Measurements from ENCODE around the gene FTO. TPM values are rescaled to one million over a fixed set of nuclear protein-coding genes. Genes with fewer than 3 reads are reported as not detected.

The FTO gene
- total and polyA plus RNA-seq, 2 of the 8 experiments (the other 6 are each of a cell fraction or from before 2014, with no cell fraction given), result 34.5 to 59.8 TPM

DNA sequence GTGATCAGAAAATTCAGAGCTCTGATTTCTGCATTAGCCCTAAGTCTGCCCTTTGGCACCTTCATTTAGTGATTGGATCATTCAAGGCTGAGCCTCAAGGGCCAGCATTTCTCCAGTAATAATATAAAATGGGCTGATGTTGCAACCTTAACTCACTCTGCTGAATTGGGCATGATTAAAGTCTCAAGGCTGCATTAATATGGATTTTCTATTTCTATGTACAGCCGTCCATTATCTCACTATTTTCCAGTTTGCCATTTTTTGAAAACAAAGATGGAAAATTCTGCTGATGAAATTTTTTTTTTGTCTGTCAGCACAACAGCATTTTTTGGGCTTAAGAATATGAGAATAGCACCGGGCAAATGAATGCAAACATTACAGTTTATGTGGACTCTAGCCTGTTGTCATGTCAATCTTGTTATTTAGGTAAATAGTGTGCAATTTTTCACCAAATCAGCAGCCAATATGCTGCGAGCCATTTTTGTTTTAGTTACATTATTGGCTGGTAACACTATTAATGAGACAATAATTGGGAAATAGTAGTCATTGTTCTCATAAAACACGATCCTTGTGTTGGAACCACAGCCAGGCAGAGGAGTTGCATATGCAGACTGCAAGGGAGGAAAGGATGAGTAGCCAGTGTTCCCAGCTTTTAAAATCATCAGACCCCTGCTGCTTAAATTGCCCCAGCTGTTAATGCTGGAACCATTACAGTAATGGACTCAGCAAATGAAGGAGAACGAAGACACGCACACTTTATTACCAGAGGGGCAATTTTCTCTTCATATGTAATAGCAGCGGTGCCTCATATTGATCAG lies 10.5 kb downstream of the FTO start:
- CTCF ChIA-PET (ENCODE audit: partially characterized antibody), result interaction anchor here (0.6 to 1.2 kb wide), 2 partner anchors 29 to 166 kb away, joined by 3 read pairs; no protein-coding TSS in a partner anchor
- TF ChIP-seq, protein P1, sequence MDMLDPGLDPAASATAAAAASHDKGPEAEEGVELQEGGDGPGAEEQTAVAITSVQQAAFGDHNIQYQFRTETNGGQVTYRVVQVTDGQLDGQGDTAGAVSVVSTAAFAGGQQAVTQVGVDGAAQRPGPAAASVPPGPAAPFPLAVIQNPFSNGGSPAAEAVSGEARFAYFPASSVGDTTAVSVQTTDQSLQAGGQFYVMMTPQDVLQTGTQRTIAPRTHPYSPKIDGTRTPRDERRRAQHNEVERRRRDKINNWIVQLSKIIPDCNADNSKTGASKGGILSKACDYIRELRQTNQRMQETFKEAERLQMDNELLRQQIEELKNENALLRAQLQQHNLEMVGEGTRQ (IDR thresholded peaks at IDR 0.05; ENCODE audit: low read length), result no peak
- TF ChIP-seq, protein P2, sequence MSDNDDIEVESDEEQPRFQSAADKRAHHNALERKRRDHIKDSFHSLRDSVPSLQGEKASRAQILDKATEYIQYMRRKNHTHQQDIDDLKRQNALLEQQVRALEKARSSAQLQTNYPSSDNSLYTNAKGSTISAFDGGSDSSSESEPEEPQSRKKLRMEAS (IDR thresholded peaks at IDR 0.05), result no peak
- TF ChIP-seq JUND (IDR thresholded peaks at IDR 0.05; ENCODE audit: low read length), result no peak
- no peak for TF ChIP-seq SIRT6 (IDR thresholded peaks at IDR 0.05; ENCODE audit: low read length)
- TF ChIP-seq CBX8 (IDR thresholded peaks at IDR 0.05; ENCODE audit: borderline replicate concordance, low read depth, low read length), result no peak
- no peak for TF ChIP-seq SP1 (IDR thresholded peaks at IDR 0.05; ENCODE audit: low read depth, low read length)
- no peak for TF ChIP-seq MAFK (IDR thresholded peaks at IDR 0.05; ENCODE audit: low read depth, low read length)
- TF ChIP-seq TAF1 (IDR thresholded peaks at IDR 0.05; ENCODE audit: low read depth, low read length), result no peak
- TF ChIP-seq GTF2F1 (IDR thresholded peaks at IDR 0.05; ENCODE audit: borderline replicate concordance, low read depth, low read length), result no peak
- no peak for TF ChIP-seq FOSL1 (IDR thresholded peaks at IDR 0.05; ENCODE audit: insufficient read depth, low read depth, low read length)

More for the DNA sequence above, 10.5 kb downstream of the FTO start:
- no peak overlapping the region for H3K9ac ChIP-seq (replicated peaks in 1 of 4; ENCODE audit: extremely low read depth in 1 of 4, low read depth in 3 of 4, low read length in 3 of 4)
- peaks cover 3% of the 10 kb centered on the region for H3K79me1 ChIP-seq (ENCODE audit: low read depth, low read length)
- no peak overlapping the region for H4K91ac ChIP-seq (replicated peaks; ENCODE audit: insufficient read length, low read length)
- H3K23ac ChIP-seq (ENCODE audit: insufficient read length), result no peak overlapping the region
- no peak overlapping the region for H2BK15ac ChIP-seq (ENCODE audit: low read length)
- H3K4me1 ChIP-seq (replicated peaks in 1 of 4; ENCODE audit: control insufficient read depth in 3 of 4, insufficient read depth in 4 of 4, low read length in 3 of 4), result peaks cover 0 to 6% (median 0%) of the 10 kb centered on the region in 4 experiments; a peak in 1 of 7 replicates
- peaks cover 0 to 3% of the 10 kb centered on the region in 2 experiments for H4K20me1 ChIP-seq (replicated peaks in 1 of 2; ENCODE audit: control insufficient read depth in 1 of 2, insufficient read depth in 2 of 2, low read length in 2 of 2)
- no peak overlapping the region for H2BK5ac ChIP-seq (ENCODE audit: low read depth, low read length)
- no peak overlapping the region for H3K4me3 ChIP-seq (ENCODE audit: extremely low read depth in 1 of 4, insufficient read depth in 2 of 4, low read depth in 3 of 4, low read length in 4 of 4)
- no peak overlapping the region for H3K4me2 ChIP-seq (ENCODE audit: insufficient read depth in 1 of 2, low read depth in 2 of 2, low read length in 2 of 2)
- no peak overlapping the region for H2BK120ac ChIP-seq (replicated peaks; ENCODE audit: low read depth, low read length)
- no peaks in the 10 kb centered on the region for H3K36me3 ChIP-seq (ENCODE audit: control insufficient read depth in 2 of 4, insufficient read depth in 4 of 4, low read length in 3 of 4)
- H3K14ac ChIP-seq (ENCODE audit: insufficient read length), result no peak overlapping the region
- no peak overlapping the region for H2AFZ ChIP-seq (ENCODE audit: low read length)
- H4K5ac ChIP-seq (ENCODE audit: insufficient read length, low read depth, low read length), result no peak overlapping the region
- H3K79me2 ChIP-seq (ENCODE audit: control insufficient read depth in 1 of 2, insufficient read depth in 2 of 2, low read length in 2 of 2), result peaks cover 0 to 30% of the 10 kb centered on the region in 2 experiments; a peak in 2 of 4 replicates
- DNase-seq (ENCODE audit: low read depth in 1 of 2, low spot score in 2 of 2), result no peak
- no peak overlapping the region for H3K4ac ChIP-seq (replicated peaks; ENCODE audit: insufficient read length, low read depth, low read length)
- H3K9me3 ChIP-seq (ENCODE audit: insufficient read depth in 2 of 2, low read depth in 1 of 2, low read length in 1 of 2), result no peaks in the 10 kb centered on the region
- 87% methylated on average over 7 of the region's 7 CpGs; no CpG with 5 or more reads in 1 of the 2 experiments for WGBS, 2 experiments (ENCODE audit: extremely low coverage in 1 of 2, insufficient coverage in 1 of 2, insufficient read length in 1 of 2, insufficient replicate concordance in 2 of 2, low coverage in 1 of 2, low lambda C conversion rate in 2 of 2, missing lambda C conversion rate in 1 of 2)
- no peak overlapping the region for H2AK5ac ChIP-seq (ENCODE audit: low read depth, low read length)
- no peak overlapping the region for H3K18ac ChIP-seq (ENCODE audit: extremely low read depth, low read length)
- FAIRE-seq, result no peak
- H4K8ac ChIP-seq (ENCODE audit: extremely low read depth, insufficient read depth, low read length), result no peak overlapping the region
- no peaks in the 10 kb centered on the region for H3K27me3 ChIP-seq (replicated peaks in 1 of 4; ENCODE audit: control insufficient read depth in 3 of 4, extremely low read depth in 1 of 4, insufficient read depth in 3 of 4, low read length in 3 of 4)
- H3K27ac ChIP-seq (ENCODE audit: low read depth, low read length), result no peak overlapping the region
- H3K56ac ChIP-seq (replicated peaks; ENCODE audit: insufficient read length, low read depth, low read length), result no peak overlapping the region
- no peaks in the 10 kb centered on the region for H3K23me2 ChIP-seq (ENCODE audit: low read depth, low read length)
- no peak overlapping the region for H2BK12ac ChIP-seq (ENCODE audit: low read depth, low read length)
- POLR2A ChIA-PET (ENCODE audit: partially characterized antibody), result no interaction called here
- H2BK20ac ChIP-seq (ENCODE audit: low read length), result no peak overlapping the region

Data from H1 (cell line).